PC-9 (cell line): ENCODE results near the gene DRAXIN. TPM values are rescaled to one million over a fixed set of nuclear protein-coding genes. Genes with fewer than 3 reads are reported as not detected.
A peak's percentile ranks its signal among the peaks of the same experiment; 100 is the strongest.

ENCODE experiments used
- BruUV-seq: library from RNA; stranded (reverse); fragments of 400-500 nt; replicated peaks from 2 replicates; lab custom pipeline; 2021; lab: Mats Ljungman, UMichigan
- CTCF ChIA-PET: fragments of 300-600 bp; sonication (Branson Sonifier 250); formaldehyde crosslinking; loops from one replicate; lab custom pipeline; 2022; ENCODE audit warnings: antibody characterized with exemption; lab: Charles Lee
- POLR2A ChIA-PET: fragments of 300-600 bp; sonication (Branson Sonifier 250); formaldehyde crosslinking; loops from one replicate; lab custom pipeline; 2022; ENCODE audit warnings: antibody characterized with exemption; ENCODE audit not compliant: unreplicated experiment; lab: Charles Lee
- DNase-seq, 2 experiments: peaks; one replicate each; pipeline versions ENCODE4 v3.0.0 to v3.0.0-alpha.2; 2015 to 2022; ENCODE audit warnings: mixed read lengths in 1 of 2
- H2AFZ ChIP-seq: fragments of 200-600 bp; sonication (generic); 2 replicates; pipeline ENCODE4 v1.8.1; 2017; ENCODE audit warnings: antibody characterized with exemption
- H3F3A ChIP-seq: fragments of 200-600 bp; sonication (generic); 2 replicates; pipeline ENCODE4 v1.8.1; 2017; ENCODE audit warnings: antibody characterized with exemption, mild to moderate bottlenecking, low read depth; ENCODE audit not compliant: insufficient read depth
- H3K27ac ChIP-seq: fragments of 200-600 bp; sonication (generic); 2 replicates; pipeline ENCODE4 v1.6.1; 2016; ENCODE audit warnings: mixed run types
- H3K27me3 ChIP-seq: fragments of 200-600 bp; sonication (generic); 2 replicates; pipeline ENCODE4 v1.6.1; 2016; ENCODE audit warnings: low read depth, mixed run types; ENCODE audit not compliant: insufficient read depth
- H3K36me3 ChIP-seq: fragments of 200-600 bp; sonication (generic); 2 replicates; pipeline ENCODE4 v1.6.1; 2016; ENCODE audit warnings: low read depth, mixed run types
- H3K4me1 ChIP-seq: fragments of 200-600 bp; sonication (generic); replicated peaks from 2 replicates; pipeline ENCODE4 v1.6.1; 2016; ENCODE audit warnings: mixed run types; ENCODE audit not compliant: insufficient read depth
- H3K4me2 ChIP-seq: fragments of 200-600 bp; sonication (generic); 2 replicates; pipeline ENCODE4 v1.6.1; 2017; ENCODE audit warnings: mixed run types
- H3K4me3 ChIP-seq: fragments of 200-600 bp; sonication (generic); 2 replicates; pipeline ENCODE4 v1.6.1; 2016; ENCODE audit warnings: mixed run types
- H3K79me2 ChIP-seq: fragments of 200-600 bp; sonication (generic); 2 replicates; pipeline ENCODE4 v1.6.1; 2017; ENCODE audit warnings: low read depth, mixed run types
- H3K9me2 ChIP-seq: fragments of 200-600 bp; sonication (generic); 2 replicates; pipeline ENCODE4 v1.8.1; 2017; ENCODE audit warnings: mild to moderate bottlenecking; ENCODE audit not compliant: insufficient read depth
- H3K9me3 ChIP-seq: fragments of 200-600 bp; sonication (generic); 2 replicates; pipeline ENCODE4 v1.8.1; 2016; ENCODE audit warnings: low read depth; ENCODE audit not compliant: insufficient read depth
- H4K20me1 ChIP-seq: fragments of 200-600 bp; sonication (generic); 2 replicates; pipeline ENCODE4 v1.8.1; 2017; ENCODE audit not compliant: insufficient read depth
- EZH2 ChIP-seq: fragments of 200-600 bp; sonication (generic); IDR thresholded peaks from 2 replicates; pipeline ENCODE4 v1.8.0; 2017; ENCODE audit warnings: antibody characterized with exemption, low read depth
- intact Hi-C: fragments of 100-400 bp; cut with micrococcal nuclease; formaldehyde crosslinking; loops from one replicate; pipeline ENCODE4 v1.10.0; 2022; ENCODE audit not compliant: unreplicated experiment
- total RNA-seq: library from RNA; stranded (reverse); gene quantifications from 2 replicates; pipeline ENCODE4 v1.2.3, GENCODE V29; 2021
- TF ChIP-seq, protein P1 (sequence below): fragments of 200-600 bp; sonication (generic); conservative IDR thresholded peaks from 2 replicates; pipeline ENCODE4 v1.6.1; 2017; ENCODE audit warnings: mixed run types, antibody characterized with exemption, mild to moderate bottlenecking, moderate library complexity

Gene DRAXIN
- total RNA-seq, 1 experiment from 2014 or later, result not detected

DNA sequence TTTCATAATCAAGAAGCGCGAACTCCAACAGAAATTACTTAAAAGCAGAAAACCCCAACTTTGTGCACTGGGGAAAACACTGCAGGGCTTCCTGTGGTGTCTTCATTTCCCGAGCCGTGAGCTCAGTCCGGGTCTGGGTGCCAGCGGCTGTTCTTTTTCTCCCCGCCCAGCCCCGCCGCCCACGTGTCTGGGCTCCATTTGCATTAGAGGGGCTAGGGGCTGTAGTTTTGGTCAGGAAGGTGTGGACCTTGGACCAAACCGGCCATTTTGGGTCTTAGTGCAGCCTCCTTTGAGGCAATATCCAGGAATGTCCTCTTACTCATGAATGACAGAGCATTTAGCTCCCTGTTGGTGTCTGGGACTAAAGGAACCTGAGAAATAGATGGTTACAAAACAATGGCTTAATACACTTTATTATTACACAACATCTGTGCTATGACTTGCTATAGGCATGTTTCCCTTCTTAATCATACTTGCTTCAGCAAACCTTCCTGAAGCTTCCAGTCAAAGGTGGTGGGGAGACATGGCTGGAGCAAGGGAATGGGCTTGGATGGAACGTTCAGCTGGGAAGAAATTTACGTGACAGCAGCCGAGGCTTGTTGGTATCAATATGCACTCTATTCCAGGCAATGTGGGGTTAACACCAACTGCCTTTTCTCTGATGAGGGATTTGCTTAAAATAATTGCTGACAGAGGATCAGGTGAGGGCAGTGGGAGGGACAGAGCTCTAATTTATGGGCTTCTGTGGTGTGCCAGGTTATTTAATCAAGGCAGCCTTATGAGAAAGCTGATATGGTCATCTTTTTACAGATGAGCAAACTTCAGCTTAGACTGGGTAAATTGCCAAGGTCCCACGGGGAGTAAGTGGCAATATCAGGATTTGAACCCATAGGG is 45.5 kb downstream of the DRAXIN start:
- Histone ChIP-seq H3K36me3 (no peaks in the 10 kb centered on the region), H4K20me1 (no peaks in the 10 kb centered on the region), H3F3A (peaks cover 14% of the 10 kb centered on the region; the same call in 1 of the 2 replicates), H3K9me2 (no peaks in the 10 kb centered on the region), H3K4me2 (peak overlapping the region; percentile 76), H3K4me3 (peak overlapping the region; percentile 79), H3K27ac (peak overlapping the region; percentile 96), H3K9me3 (no peaks in the 10 kb centered on the region), H3K4me1 (peaks cover 9% of the 10 kb centered on the region), H3K79me2 (peaks cover 14% of the 10 kb centered on the region), H3K27me3 (no peaks in the 10 kb centered on the region), H2AFZ (peak overlapping the region; percentile 86)
- BruUV-seq, result no TSS peak
- DNase-seq, result peak; percentile 19 to 90
- TF ChIP-seq EZH2, result no peak
- TF ChIP-seq, protein P1, sequence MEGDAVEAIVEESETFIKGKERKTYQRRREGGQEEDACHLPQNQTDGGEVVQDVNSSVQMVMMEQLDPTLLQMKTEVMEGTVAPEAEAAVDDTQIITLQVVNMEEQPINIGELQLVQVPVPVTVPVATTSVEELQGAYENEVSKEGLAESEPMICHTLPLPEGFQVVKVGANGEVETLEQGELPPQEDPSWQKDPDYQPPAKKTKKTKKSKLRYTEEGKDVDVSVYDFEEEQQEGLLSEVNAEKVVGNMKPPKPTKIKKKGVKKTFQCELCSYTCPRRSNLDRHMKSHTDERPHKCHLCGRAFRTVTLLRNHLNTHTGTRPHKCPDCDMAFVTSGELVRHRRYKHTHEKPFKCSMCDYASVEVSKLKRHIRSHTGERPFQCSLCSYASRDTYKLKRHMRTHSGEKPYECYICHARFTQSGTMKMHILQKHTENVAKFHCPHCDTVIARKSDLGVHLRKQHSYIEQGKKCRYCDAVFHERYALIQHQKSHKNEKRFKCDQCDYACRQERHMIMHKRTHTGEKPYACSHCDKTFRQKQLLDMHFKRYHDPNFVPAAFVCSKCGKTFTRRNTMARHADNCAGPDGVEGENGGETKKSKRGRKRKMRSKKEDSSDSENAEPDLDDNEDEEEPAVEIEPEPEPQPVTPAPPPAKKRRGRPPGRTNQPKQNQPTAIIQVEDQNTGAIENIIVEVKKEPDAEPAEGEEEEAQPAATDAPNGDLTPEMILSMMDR, result no peak
- POLR2A ChIA-PET, result interaction anchor here (0.7 kb wide), 2 partner anchors 45 to 1338 kb away, joined by 3 to 4 read pairs; no protein-coding TSS in a partner anchor
- CTCF ChIA-PET, result no interaction called here
- intact Hi-C loops, result loop anchor here (5.0 to 10.0 kb wide), 4 partner anchors 50 to 158 kb away; partner anchors contain the start of genes CLCN6 and MTHFR

DNA sequence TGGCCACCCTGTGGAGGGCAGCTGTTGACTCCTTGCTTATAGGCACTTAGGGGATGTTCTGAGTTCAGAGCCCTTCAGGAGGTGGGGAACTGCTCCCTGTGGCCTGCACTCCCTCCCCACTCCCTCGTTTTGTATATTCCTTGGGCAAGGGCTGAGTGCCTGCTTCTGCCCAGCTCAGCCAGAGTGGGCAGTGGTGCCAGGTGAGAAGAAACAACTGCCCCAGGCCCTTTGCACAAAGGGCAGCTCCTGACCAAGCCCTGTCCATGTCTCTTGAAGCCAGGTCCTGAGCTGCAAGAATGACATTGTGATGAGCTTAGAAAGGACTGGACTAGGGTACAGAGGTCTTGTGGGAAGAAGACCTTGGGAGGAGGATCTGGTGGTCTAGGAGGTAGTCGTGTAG is 46.6 kb downstream of the DRAXIN start:
- Histone ChIP-seq H3K27ac (peak overlapping the region; percentile 96), H3K36me3 (no peaks in the 10 kb centered on the region), H3K4me1 (peaks cover 9% of the 10 kb centered on the region), H3K9me3 (no peaks in the 10 kb centered on the region), H3K4me2 (peak overlapping the region; percentile 76), H3K4me3 (no peak overlapping the region), H2AFZ (no peak overlapping the region), H3K9me2 (no peaks in the 10 kb centered on the region), H3K27me3 (no peaks in the 10 kb centered on the region), H3K79me2 (peaks cover 14% of the 10 kb centered on the region), H3F3A (peaks cover 14% of the 10 kb centered on the region; the same call in 1 of the 2 replicates), H4K20me1 (no peaks in the 10 kb centered on the region)
- DNase-seq, result no peak
- no TSS peak for BruUV-seq
- ChIA-PET CTCF (no interaction called here), POLR2A (no interaction called here)
- TF ChIP-seq EZH2, result no peak
- TF ChIP-seq, protein P1, result no peak
- intact Hi-C loops, result loop anchor here (5.0 to 10.0 kb wide), 4 partner anchors 49 to 157 kb away; partner anchors contain the start of genes CLCN6 and MTHFR

- no peak for DNase-seq
- H3K36me3 ChIP-seq, result no peaks in the 10 kb centered on the region
- H3K27me3 ChIP-seq, result no peaks in the 10 kb centered on the region
- peaks cover 9% of the 10 kb centered on the region for H3K4me1 ChIP-seq
- CTCF ChIA-PET, result no interaction called here
- POLR2A ChIA-PET, result no interaction called here
- TF ChIP-seq, protein P1, result no peak
- TF ChIP-seq EZH2, result no peak
- no peaks in the 10 kb centered on the region for H3K9me2 ChIP-seq
- H3K4me2 ChIP-seq, result no peak overlapping the region
- intact Hi-C loops, result loop anchor here (5.0 to 10.0 kb wide), 4 partner anchors 49 to 156 kb away; partner anchors contain the start of genes CLCN6 and MTHFR
- H3K79me2 ChIP-seq, result peaks cover 14% of the 10 kb centered on the region
- no peak overlapping the region for H2AFZ ChIP-seq
- H4K20me1 ChIP-seq, result no peaks in the 10 kb centered on the region
- peaks cover 14% of the 10 kb centered on the region; the same call in 1 of the 2 replicates for H3F3A ChIP-seq
- BruUV-seq, result no TSS peak
- no peaks in the 10 kb centered on the region for H3K9me3 ChIP-seq
- no peak overlapping the region for H3K4me3 ChIP-seq
- H3K27ac ChIP-seq, result no peak overlapping the region
Measured at GRCh38 chr1:11738783-11739182, 47.3 kb downstream of the DRAXIN start.
